ENCODE measurements around the gene ABCB11. TPM values are rescaled to one million over a fixed set of nuclear protein-coding genes. Genes with fewer than 3 reads are reported as not detected.
"Not testable (repeated sequence)": the region's sequence is repeated elsewhere in the genome, so short reads cannot be mapped to it uniquely, and the experiment has no call there.

The ABCB11 gene
- total and polyA plus RNA-seq, 5 donors, result 0.07 to 0.47 (median 0.20) TPM

DNA sequence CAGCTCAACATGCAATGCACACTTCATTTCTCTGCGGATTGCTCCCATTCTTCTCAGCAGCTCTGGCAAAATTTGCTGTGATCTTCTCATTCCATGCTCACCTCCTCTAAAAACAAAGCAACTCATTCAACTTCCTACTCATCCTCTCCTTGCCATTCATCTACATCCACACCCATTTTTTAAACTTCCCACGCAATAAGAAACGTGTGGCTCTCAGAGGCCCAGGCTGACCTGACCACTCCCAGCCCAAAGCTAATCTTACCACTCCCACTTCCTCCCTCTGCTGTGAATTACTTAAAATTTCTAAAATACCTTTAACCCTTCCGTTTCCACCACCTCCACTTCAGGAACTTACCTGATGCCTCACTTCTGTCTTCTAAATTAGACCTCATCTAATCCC, 15.2 kb downstream of the ABCB11 start:
- 50% methylated on average over 4 of the region's 4 CpGs for WGBS
- Histone ChIP-seq H3K4me3 (ENCODE audit: low read length) (no peak overlapping the region), H3K27me3 (ENCODE audit: control insufficient read depth, insufficient read depth) (no peaks in the 10 kb centered on the region), H3K9me3 (ENCODE audit: control insufficient read depth, low read length) (no peaks in the 10 kb centered on the region), H3K27ac (ENCODE audit: low read length) (no peak overlapping the region), H3K4me1 (ENCODE audit: control insufficient read depth, insufficient read depth, low read length) (no peaks in the 10 kb centered on the region)
- DNase-seq, result no peak
- no peak for ATAC-seq
- intact Hi-C loops (cut with DNase I), result loop anchor here in 1 of 4 donors (10.0 kb wide), 1 partner anchor 51 kb away; no protein-coding TSS in a partner anchor

- Histone ChIP-seq H3K4me1 (ENCODE audit: control insufficient read depth, insufficient read depth, low read length) (no peaks in the 10 kb centered on the region), H3K27ac (ENCODE audit: low read length) (no peak overlapping the region), H3K27me3 (ENCODE audit: control insufficient read depth, insufficient read depth) (no peaks in the 10 kb centered on the region), H3K9me3 (ENCODE audit: control insufficient read depth, low read length) (no peaks in the 10 kb centered on the region), H3K4me3 (ENCODE audit: low read length) (no peak overlapping the region)
- no peak for DNase-seq
- 79% methylated on average over 3 of the region's 3 CpGs for WGBS
- intact Hi-C loops (cut with DNase I), result loop anchor here in 1 of 4 donors (10.0 kb wide), 1 partner anchor 50 kb away; no protein-coding TSS in a partner anchor
- no peak for ATAC-seq
Observed at GRCh38 chr2:169014780-169015179, 16.3 kb downstream of the ABCB11 start.

GRCh38 chr2:169013628-169014026, 17.5 kb downstream of the ABCB11 start:
- H3K27ac ChIP-seq (ENCODE audit: low read length), result no peak overlapping the region
- ATAC-seq (no peak), DNase-seq (no peak)
- H3K4me3 ChIP-seq (ENCODE audit: low read length), result no peak overlapping the region
- intact Hi-C loops (cut with DNase I), result loop anchor here in 1 of 4 donors (10.0 kb wide), 1 partner anchor 49 kb away; no protein-coding TSS in a partner anchor
- 54% methylated on average over 4 of the region's 4 CpGs for WGBS
- no peaks in the 10 kb centered on the region for H3K4me1 ChIP-seq (ENCODE audit: control insufficient read depth, insufficient read depth, low read length)
- no peaks in the 10 kb centered on the region for H3K27me3 ChIP-seq (ENCODE audit: control insufficient read depth, insufficient read depth)
- H3K9me3 ChIP-seq (ENCODE audit: control insufficient read depth, low read length), result no peaks in the 10 kb centered on the region

GRCh38 chr2:169012812-169013627, 18.1 kb downstream of the ABCB11 start:
- no peaks in the 10 kb centered on the region for H3K9me3 ChIP-seq (ENCODE audit: control insufficient read depth, low read length)
- 37% methylated on average over 6 of the region's 6 CpGs for WGBS
- ATAC-seq, result peak; percentile 23 to 68
- DNase-seq, result no peak
- no peaks in the 10 kb centered on the region for H3K4me1 ChIP-seq (ENCODE audit: control insufficient read depth, insufficient read depth, low read length)
- H3K27me3 ChIP-seq (ENCODE audit: control insufficient read depth, insufficient read depth), result no peaks in the 10 kb centered on the region
- peak overlapping the region; percentile 30 for H3K27ac ChIP-seq (ENCODE audit: low read length)
- intact Hi-C loops (cut with DNase I), result loop anchor here in 1 of 4 donors (10.0 kb wide), 1 partner anchor 48 kb away; no protein-coding TSS in a partner anchor
- H3K4me3 ChIP-seq (ENCODE audit: low read length), result no peak overlapping the region

GRCh38 chr2:169012191-169012792, 18.8 kb downstream of the ABCB11 start:
- not testable (repeated sequence) for H3K27ac ChIP-seq (ENCODE audit: low read length); H3K4me1 ChIP-seq (ENCODE audit: control insufficient read depth, insufficient read depth, low read length); H3K4me3 ChIP-seq (ENCODE audit: low read length); H3K9me3 ChIP-seq (ENCODE audit: control insufficient read depth, low read length); H3K27me3 ChIP-seq (ENCODE audit: control insufficient read depth, insufficient read depth)
- intact Hi-C loops (cut with DNase I), result loop anchor here in 1 of 4 donors (10.0 kb wide), 1 partner anchor 47 kb away; no protein-coding TSS in a partner anchor
- WGBS, result 27% methylated on average over 5 of the region's 5 CpGs
- DNase-seq (peak; percentile 47 to 77 (median 50)), ATAC-seq (peak; percentile 98 to 99)

DNA sequence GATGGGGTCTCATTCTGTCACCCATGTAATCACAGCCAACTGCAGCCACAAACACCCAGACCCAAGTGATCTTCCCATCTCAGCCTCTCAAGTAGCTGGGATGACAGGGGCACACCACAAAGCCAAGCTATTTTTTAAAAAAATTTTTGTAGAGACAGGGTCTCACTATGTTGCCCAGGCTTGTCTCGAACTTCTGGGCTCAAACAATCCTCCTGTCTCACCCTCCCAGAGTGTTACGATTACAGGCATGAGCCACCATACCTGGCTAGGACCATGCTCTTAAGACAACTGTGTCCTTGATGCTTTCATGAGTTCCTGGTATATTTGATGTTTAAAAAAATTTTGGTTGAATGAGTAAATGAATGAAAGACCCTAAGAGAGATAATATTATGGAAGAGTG, 19.4 kb downstream of the ABCB11 start:
- peak overlapping the region; percentile 16 for H3K27ac ChIP-seq (ENCODE audit: low read length)
- no peaks in the 10 kb centered on the region for H3K4me1 ChIP-seq (ENCODE audit: control insufficient read depth, insufficient read depth, low read length)
- intact Hi-C loops (cut with DNase I), result loop anchor here in 1 of 4 donors (10.0 kb wide), 1 partner anchor 47 kb away; no protein-coding TSS in a partner anchor
- H3K27me3 ChIP-seq (ENCODE audit: control insufficient read depth, insufficient read depth), result no peaks in the 10 kb centered on the region
- 84% methylated on average over 2 of the region's 2 CpGs for WGBS
- ATAC-seq, result no peak
- H3K4me3 ChIP-seq (ENCODE audit: low read length), result no peak overlapping the region
- H3K9me3 ChIP-seq (ENCODE audit: control insufficient read depth, low read length), result no peaks in the 10 kb centered on the region
- no peak for DNase-seq

- intact Hi-C loops (cut with DNase I), result loop anchor here in 1 of 4 donors (10.0 kb wide), 1 partner anchor 46 kb away; no protein-coding TSS in a partner anchor
- no peak for ATAC-seq
- H3K27me3 ChIP-seq (ENCODE audit: control insufficient read depth, insufficient read depth), result no peaks in the 10 kb centered on the region
- no peak overlapping the region for H3K4me3 ChIP-seq (ENCODE audit: low read length)
- no peaks in the 10 kb centered on the region for H3K9me3 ChIP-seq (ENCODE audit: control insufficient read depth, low read length)
- no peak overlapping the region for H3K27ac ChIP-seq (ENCODE audit: low read length)
- DNase-seq, result no peak
- H3K4me1 ChIP-seq (ENCODE audit: control insufficient read depth, insufficient read depth, low read length), result no peaks in the 10 kb centered on the region
- WGBS, result 74% methylated on average over 8 of the region's 8 CpGs
Observed at GRCh38 chr2:169010633-169011460, 20.3 kb downstream of the ABCB11 start.

DNA sequence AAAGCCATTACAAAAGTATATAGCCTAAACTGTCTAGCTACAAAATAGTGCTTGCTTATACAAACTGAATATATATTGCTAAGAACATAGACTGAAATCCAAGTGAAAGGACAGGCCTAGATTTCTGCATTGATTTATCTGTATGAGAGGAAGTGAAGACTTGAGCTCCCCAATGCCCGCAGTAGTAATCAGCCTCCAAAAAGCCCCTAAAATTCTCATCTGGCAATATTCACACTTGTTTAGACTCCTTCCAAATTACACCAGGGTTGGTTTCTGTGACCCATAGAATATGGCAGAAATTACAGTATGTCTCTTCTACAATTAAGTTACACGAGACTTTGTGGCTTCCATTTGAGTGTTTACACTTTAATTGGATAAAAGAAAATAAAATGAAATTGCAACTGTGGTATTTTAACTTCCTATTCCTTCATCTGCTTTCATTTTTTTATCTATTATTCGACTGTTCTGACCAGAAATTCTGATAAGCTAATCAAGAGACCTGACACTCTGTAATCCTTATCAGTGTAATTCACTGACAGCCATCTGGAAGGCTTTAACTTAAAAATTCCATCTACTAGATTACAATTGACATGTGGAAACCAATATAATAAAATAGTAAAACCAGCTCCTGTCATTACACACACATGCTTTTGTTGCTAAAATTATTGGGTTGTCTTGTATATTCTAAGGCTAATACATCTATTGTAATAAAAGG, 21.1 kb downstream of the ABCB11 start:
- intact Hi-C loops (cut with DNase I), result loop anchor here in 1 of 4 donors (10.0 kb wide), 1 partner anchor 45 kb away; no protein-coding TSS in a partner anchor

DNA sequence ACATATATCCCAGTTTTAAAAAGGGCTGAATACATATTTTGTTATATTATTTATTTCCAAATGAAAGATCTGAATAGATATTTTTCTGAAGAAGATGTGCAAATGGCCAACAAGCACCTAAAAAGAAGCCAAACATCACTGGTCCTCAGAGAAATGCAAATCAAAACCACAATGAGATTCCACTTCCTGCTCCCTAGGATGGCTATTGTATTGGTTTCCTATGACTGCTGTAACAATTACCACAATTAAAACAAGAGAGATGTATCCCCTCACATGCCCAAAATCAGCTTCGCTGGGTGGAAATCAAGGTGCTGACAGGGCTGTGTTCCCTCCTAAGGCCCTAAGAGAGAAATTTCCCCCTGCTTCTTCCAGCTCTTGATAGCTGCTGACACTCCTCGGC, 23.2 kb downstream of the ABCB11 start:
- Histone ChIP-seq H3K9me3 (ENCODE audit: control insufficient read depth, low read length) (no peaks in the 10 kb centered on the region), H3K4me1 (ENCODE audit: control insufficient read depth, insufficient read depth, low read length) (no peaks in the 10 kb centered on the region), H3K27ac (ENCODE audit: low read length) (no peak overlapping the region), H3K27me3 (ENCODE audit: control insufficient read depth, insufficient read depth) (no peaks in the 10 kb centered on the region), H3K4me3 (ENCODE audit: low read length) (no peak overlapping the region)
- intact Hi-C loops (cut with DNase I), result no loop called here
- ATAC-seq, result no peak
- DNase-seq, result no peak
- 54% methylated on average over 2 of the region's 2 CpGs for WGBS

More for the DNA sequence above, 21.1 kb downstream of the ABCB11 start:
- no peaks in the 10 kb centered on the region for H3K9me3 ChIP-seq (ENCODE audit: control insufficient read depth, low read length)
- ATAC-seq, result no peak
- no peaks in the 10 kb centered on the region for H3K27me3 ChIP-seq (ENCODE audit: control insufficient read depth, insufficient read depth)
- DNase-seq, result no peak
- H3K27ac ChIP-seq (ENCODE audit: low read length), result no peak overlapping the region
- H3K4me3 ChIP-seq (ENCODE audit: low read length), result no peak overlapping the region
- no peaks in the 10 kb centered on the region for H3K4me1 ChIP-seq (ENCODE audit: control insufficient read depth, insufficient read depth, low read length)
- 32% methylated on average over 3 of the region's 3 CpGs for WGBS

GRCh38 chr2:169007356-169007755, 23.8 kb downstream of the ABCB11 start:
- ATAC-seq (no peak), DNase-seq (no peak)
- H3K27me3 ChIP-seq (ENCODE audit: control insufficient read depth, insufficient read depth), result no peaks in the 10 kb centered on the region
- no peaks in the 10 kb centered on the region for H3K9me3 ChIP-seq (ENCODE audit: control insufficient read depth, low read length)
- H3K4me1 ChIP-seq (ENCODE audit: control insufficient read depth, insufficient read depth, low read length), result no peaks in the 10 kb centered on the region
- WGBS, result 74% methylated on average over 3 of the region's 3 CpGs
- H3K4me3 ChIP-seq (ENCODE audit: low read length), result no peak overlapping the region
- no peak overlapping the region for H3K27ac ChIP-seq (ENCODE audit: low read length)
- intact Hi-C loops (cut with DNase I), result no loop called here
